HG03442 (cell line): ENCODE data around the gene RPL29.
A peak's percentile ranks its signal among the peaks of the same experiment; 100 is the strongest.
"Not testable (repeated sequence)": the region's sequence is repeated elsewhere in the genome, so short reads cannot be mapped to it uniquely, and the experiment has no call there.

ENCODE experiments used
- ATAC-seq: cut with Tn5 transposase; IDR thresholded peaks from one replicate; pipeline ENCODE4 v1.9.1; 2021; ENCODE audit warnings: mild to moderate bottlenecking, moderate library complexity; ENCODE audit not compliant: unreplicated experiment

The RPL29 gene

DNA sequence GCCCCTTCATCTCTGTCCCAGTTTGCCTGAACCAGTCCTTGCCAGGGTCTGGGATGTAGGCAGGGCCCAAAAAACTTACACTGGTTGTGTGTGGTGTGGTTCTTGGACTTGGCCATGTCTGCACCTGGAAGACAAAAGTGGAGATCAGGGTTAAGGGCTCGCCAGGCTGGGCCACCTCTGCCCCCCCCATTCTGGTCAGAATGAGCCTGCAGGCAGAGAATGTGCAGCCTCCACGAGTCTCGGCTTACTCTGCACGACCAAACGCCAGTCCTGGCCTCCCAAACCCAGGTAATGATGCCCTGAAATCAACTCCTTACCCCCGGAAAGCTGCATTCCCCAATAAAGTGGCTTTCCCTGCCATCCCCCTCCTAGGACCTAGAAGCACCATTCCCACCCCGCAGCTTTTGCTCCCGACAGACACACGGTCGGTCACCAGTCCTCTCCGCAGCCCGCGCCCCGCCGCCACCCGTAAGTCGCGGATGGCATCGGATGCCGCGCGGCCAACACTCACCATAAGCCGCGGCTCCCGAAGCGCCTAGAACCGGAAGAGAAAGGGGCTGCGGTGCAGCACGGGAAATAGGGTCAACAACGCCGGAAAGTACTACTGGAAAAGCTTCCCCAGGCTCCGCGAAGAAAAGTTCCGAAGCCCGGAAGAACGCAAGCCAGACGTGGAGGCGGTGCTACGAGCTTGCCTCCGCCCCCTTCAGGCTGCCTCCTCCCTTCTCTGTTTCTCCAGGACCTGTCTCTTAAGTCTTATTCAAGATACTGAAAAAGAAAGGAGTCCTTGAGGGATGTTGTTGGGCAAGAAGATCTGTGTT lies at the start of gene RPL29:
RPL29 (minus strand) TSS at position 550 of the 818 bp plus-strand sequence; CDS start at position 116, 434 bp downstream.
- peak; percentile 75 for ATAC-seq

DNA sequence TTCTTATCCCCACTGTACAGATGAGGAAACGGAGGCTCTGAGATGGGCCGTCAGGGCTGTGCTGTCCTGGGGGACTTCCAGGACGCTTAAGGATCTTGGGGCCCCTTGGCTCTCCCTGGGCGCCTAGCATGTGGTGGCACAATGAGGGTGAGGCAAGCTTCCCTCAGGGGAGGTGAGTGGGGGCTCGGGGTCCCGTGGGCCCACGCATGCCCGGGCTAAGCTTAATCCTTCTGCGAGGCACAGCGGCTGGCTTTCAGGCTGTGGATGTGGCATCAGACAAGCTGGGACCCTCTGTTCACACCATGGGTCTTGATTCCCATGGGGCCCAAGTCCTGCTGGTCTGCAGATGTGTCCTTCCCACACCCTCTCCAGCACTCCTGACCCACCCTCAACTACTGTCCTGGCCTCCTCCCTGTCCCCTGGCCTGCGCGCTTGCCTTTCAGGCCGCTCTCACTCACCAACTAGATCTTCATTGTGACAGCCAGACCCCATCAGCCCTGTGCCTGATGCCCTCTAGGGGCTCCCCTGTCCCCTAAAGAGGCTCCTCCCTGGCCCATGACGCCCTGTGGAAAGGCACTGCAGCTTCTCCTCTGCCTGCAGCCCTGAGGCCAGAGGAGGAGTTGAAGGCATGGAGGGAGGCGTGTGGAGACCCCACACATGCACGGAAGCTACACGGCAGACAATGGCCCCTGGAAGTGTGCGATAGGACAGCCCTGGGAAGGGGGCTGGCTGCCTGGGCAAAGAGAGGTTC lies 49.3 kb upstream of the RPL29 start:
- no peak for ATAC-seq

GRCh38 chr3:52043750-52044149 lies 48.1 kb upstream of the RPL29 start:
- ATAC-seq, result no peak

- ATAC-seq, result not testable (repeated sequence)
Observed at GRCh38 chr3:52043039-52043438, 47.3 kb upstream of the RPL29 start.

DNA sequence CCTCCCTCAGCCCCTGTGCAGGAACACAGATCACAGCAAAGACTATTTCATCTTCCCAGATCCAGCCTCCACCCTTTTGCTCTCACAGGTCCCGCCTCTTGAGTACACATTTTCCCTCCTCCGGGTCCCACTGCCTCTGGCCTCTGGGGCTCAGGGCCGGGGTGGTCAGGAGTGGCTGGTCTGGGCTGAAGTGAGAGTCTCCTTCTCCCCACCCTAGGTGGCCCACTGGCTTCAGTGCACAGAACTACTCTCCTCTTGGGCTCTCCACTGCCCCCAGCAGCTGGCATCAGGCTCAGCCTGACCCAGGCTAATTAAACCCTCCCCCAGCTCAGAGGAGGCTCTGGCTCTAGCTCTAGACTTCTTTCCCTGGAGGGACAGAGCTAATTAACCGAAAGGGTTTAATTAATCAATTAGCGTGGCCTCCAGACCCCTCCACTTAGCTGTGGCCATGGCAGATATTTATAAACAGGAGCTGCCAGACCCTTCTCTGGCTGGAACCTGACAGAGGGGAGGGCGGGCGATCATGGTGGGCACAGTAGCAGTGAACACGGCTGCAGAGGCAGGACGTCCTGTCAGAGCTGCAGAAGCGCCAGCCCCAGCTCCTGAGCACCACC lies 45.5 kb upstream of the RPL29 start:
- ATAC-seq, result no peak

- no peak for ATAC-seq
Observed at GRCh38 chr3:52040600-52040999, 44.9 kb upstream of the RPL29 start.

DNA sequence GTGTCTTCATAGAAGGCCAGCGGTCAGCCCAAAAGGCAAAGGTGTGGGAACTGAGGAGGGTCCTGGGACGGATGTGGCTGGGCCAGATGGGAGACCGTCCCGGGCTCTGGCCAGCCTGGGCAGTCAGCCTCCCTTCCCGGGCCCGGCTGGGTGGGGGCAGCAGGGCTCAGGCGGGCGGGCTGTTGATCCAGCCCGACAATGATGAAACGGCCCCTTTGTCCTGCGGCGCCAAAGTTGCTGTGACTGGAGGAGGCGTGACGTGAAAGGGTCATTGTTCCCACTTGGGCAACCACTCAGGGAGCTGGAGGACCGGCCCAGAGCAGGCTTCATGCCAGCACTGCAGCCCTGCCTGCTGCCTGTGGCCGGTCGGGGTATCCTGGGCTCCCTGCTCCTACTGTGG lies 44.2 kb upstream of the RPL29 start:
- ATAC-seq, result no peak

GRCh38 chr3:52039426-52039825 lies 43.7 kb upstream of the RPL29 start:
- ATAC-seq, result no peak

- no peak for ATAC-seq
Observed at GRCh38 chr3:52038227-52038626, 42.5 kb upstream of the RPL29 start.

DNA sequence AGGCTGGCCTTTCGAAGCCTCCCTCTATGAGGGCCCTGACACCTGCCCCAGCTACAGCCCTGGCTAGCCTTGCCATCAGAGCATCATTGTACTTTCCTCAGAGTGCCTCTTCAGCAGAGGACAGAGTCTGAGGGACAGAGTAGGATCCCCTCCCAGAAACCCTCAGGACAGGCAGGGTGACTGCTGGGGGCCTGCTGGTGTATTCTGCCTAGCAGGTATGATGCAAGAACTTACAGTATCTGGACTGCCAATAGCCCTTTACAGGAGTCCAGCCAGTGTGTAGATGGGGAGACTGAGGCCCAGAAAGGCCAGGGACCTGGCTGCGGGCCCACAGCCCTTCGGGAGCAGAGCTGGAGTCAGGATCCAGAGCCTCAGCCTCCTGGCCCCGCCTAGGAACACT lies 41.6 kb upstream of the RPL29 start:
- no peak for ATAC-seq

DNA sequence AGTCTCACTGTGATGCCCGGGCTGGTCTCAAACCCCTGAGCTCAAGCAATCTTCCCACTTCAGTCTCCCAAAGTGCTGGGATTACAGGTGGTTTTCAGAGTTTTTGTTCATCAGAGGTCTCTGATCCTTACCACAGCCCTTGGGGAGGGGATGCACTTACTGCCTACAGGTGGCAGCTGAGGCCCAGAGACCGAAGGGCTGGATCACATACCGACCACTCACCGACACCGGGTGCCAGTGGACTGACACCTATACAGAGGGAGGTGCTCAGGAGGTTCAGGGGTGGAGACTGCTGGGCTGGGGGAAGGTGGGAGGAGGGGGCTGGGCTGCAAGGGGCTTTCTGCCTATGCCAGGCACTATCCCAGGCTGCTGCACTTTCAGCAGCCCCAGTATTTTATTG lies 41.1 kb upstream of the RPL29 start:
- ATAC-seq, result no peak

GRCh38 chr3:52036222-52036694 lies 40.6 kb upstream of the RPL29 start:
- ATAC-seq, result peak; percentile 58

DNA sequence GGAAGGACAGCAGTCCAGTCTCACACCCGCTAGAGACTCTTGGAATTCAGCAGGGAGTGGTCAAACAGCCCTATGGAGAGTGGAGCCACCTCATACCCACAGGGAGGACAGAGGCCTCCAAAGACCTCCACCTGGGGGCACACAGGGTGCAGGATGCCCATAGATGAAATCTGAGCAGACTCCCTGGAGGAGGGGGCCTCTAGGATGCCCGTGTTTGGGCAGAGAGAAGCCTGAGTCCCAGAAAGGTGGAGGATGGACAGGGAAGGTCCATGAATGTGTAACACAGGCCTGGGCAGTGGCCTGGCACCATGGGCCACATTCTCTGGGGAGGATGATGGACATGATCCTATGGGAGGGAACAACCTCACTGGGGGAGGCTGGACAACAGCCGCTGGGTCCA lies 39.0 kb upstream of the RPL29 start:
- ATAC-seq, result no peak

GRCh38 chr3:52034212-52034611 lies 38.5 kb upstream of the RPL29 start:
- no peak for ATAC-seq

GRCh38 chr3:52033748-52034147 lies 38.1 kb upstream of the RPL29 start:
- ATAC-seq, result not testable (repeated sequence)

GRCh38 chr3:52032702-52033408 lies 37.2 kb upstream of the RPL29 start:
- ATAC-seq, result no peak

DNA sequence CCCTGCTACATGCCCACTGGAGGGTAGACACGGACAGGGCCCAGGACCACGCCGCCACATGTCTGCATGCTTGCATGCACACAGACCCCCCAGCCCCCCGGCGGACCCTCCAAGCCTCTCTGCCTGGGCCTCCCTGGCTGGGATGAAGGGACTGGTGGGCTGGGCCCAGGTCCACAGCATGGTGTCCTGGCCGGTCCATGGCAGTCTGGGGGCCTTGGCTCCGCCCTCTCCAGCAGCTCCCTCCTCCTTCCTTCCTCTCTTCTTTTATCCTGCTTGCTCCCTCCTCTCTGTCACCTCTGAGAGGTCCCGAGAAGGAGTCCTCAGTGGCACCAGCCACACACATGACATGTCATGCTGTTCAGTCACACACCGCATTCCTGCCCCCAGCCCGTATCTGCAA lies 36.2 kb upstream of the RPL29 start:
- ATAC-seq, result no peak

DNA sequence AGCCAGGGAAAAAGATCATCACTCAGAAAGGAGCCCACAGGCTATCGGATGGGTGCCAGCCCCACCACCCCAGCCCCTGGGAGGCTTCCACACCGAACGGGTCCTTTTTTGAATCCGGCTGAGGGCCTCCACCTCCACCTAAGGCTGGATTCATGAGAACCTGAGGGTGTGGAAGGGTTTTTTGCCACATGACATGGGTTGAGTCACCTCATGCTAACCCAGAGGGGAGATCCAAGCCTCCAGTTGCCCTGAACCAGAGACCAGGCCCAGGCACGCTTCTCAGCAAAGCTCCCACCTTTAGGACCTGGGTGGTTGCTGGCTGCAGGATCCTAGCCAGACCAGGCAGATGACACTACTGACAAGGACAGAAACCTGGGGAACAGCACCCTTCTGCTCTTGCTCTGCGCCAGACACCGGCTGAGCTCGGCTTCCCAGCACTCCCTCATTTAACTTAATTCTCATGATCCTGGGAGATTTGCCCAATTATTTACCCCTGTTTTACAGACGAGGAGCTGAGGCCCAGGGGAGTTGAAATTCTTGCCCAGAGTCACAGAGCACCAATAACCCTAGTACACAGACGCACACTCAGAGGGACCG lies 35.1 kb upstream of the RPL29 start:
- no peak for ATAC-seq

DNA sequence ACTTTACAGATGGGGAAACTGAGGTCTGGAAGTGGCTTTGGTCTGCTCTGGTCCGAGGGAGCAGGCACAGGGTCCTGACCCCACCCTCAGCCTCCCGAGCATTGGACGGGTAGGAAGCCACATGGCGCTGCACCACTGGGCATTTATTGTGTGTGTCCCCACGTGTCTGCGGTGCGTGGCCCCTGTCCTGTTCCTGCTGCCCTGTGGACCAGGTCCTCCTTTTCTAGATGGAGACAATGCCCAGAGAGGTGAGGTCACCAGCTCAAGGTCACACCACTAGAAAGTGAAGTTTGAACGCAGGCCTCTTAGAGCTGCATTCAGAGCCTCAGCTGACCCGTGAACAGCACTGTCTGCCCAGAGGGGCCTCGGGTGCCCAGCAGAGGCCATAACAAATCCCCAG lies 33.8 kb upstream of the RPL29 start:
- no peak for ATAC-seq

DNA sequence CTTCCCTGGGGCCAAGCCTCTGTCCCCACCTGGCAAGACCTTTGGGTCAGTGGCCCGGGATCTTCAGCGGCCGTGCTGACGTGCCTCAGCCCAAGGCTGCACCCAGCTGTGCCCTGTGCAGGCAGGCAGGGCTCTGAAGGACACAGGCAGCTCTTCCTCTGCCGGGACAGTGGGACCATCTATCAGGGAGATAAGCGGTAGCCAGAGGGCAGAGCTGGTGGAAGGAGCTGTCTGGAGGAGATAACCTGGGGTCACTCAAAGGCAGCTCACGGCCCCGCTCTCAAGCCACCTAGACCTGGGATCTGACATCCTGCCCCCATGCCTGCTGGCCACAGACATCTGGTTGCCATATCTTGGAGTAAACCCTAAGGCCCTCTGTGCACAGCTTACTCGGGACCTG lies 33.4 kb upstream of the RPL29 start:
- no peak for ATAC-seq

DNA sequence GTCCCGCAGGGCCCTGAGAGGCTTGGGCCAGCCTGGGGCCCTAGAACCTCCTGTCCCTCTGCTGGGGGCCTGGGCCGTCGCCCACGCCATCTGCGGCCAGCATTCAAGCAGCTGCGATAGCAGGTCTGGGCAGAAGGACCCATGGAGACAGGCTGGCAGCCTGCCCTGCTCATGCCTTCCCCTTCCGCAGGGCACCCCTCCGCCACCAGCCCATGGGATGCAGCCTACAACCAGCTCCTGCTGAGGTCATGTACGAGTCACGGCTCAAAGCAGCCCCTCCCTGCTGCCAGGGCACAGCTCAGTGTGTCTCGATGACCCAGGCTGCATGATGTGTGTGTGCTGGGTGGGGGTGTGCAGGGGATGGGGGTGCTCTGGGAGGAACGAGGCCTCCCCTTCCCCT lies 32.9 kb upstream of the RPL29 start:
- ATAC-seq, result no peak
